Right atrium auricular region (tissue), 2 donors: ENCODE data around the gene DIPK1A. TPM values are rescaled to one million over a fixed set of nuclear protein-coding genes. Genes with fewer than 3 reads are reported as not detected.

Experiments used
- DNase-seq: peaks from one replicate; pipeline ENCODE4 v3.0.0-alpha.2; 2019; ENCODE audit warnings: low spot score
- H3K27ac ChIP-seq, 2 donors: fragments of 200-600 bp; sonication (generic); 1 replicate in 1 of 2; 2 replicates in 1 of 2; pipeline ENCODE4 v1.5.1; 2016 to 2019
- H3K27me3 ChIP-seq, 2 donors: fragments of 200-600 bp; sonication (generic); one replicate each; pipeline versions ENCODE4 v1.5.1 to v1.6.0; 2017 to 2019
- H3K36me3 ChIP-seq: fragments of 200-600 bp; sonication (generic); one replicate; pipeline ENCODE4 v1.5.1; 2016
- H3K4me1 ChIP-seq, 2 donors: fragments of 200-600 bp; sonication (generic); one replicate each; pipeline versions ENCODE4 v1.5.1 to v1.6.0; 2017 to 2019
- H3K4me3 ChIP-seq, 2 donors: fragments of 200-600 bp; sonication (generic); 1 replicate in 1 of 2; 2 replicates in 1 of 2; pipeline ENCODE4 v1.5.1; 2017 to 2019; ENCODE audit warnings: mild to moderate bottlenecking in 1 of 2, moderate library complexity in 1 of 2
- H3K9me3 ChIP-seq, 2 donors: fragments of 200-600 bp; sonication (generic); one replicate each; pipeline ENCODE4 v1.5.1; 2019
- total RNA-seq, 2 donors: library from RNA; depleted of rRNA; stranded (reverse); fragments of >200 nt; gene quantifications; one replicate each; pipeline ENCODE4 v1.1.0, GENCODE V29; 2016
- TF ChIP-seq, protein P1 (sequence below), 2 donors: fragments of 200-600 bp; sonication (generic); IDR thresholded peaks; one replicate each; pipeline ENCODE4 v1.5.1; 2019; ENCODE audit warnings: antibody characterized with exemption in 2 of 2

DIPK1A gene
- 1 to 10 TPM; 5.9 to 7.9 TPM for total RNA-seq

- Histone ChIP-seq H3K27ac (peak within 1 kb of the TSS; percentile 96), H3K9me3 (no peaks in the 10 kb centered on the region), H3K4me3 (peak within 1 kb of the TSS; percentile 81 to 92), H3K4me1 (peaks cover 0 to 2% of the 10 kb centered on the region in 2 donors), H3K36me3 (no peaks in the 10 kb centered on the region), H3K27me3 (no peaks in the 10 kb centered on the region)
- TF ChIP-seq, protein P1, sequence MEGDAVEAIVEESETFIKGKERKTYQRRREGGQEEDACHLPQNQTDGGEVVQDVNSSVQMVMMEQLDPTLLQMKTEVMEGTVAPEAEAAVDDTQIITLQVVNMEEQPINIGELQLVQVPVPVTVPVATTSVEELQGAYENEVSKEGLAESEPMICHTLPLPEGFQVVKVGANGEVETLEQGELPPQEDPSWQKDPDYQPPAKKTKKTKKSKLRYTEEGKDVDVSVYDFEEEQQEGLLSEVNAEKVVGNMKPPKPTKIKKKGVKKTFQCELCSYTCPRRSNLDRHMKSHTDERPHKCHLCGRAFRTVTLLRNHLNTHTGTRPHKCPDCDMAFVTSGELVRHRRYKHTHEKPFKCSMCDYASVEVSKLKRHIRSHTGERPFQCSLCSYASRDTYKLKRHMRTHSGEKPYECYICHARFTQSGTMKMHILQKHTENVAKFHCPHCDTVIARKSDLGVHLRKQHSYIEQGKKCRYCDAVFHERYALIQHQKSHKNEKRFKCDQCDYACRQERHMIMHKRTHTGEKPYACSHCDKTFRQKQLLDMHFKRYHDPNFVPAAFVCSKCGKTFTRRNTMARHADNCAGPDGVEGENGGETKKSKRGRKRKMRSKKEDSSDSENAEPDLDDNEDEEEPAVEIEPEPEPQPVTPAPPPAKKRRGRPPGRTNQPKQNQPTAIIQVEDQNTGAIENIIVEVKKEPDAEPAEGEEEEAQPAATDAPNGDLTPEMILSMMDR (IDR thresholded peaks at IDR 0.05), result no peak
- DNase-seq, result peak; percentile 63
Observed at GRCh38 chr1:92961131-92961895, at the start of gene DIPK1A. DIPK1A (minus strand) TSS chr1:92961462; CDS start chr1:92961429, 33 bp downstream.

DNA sequence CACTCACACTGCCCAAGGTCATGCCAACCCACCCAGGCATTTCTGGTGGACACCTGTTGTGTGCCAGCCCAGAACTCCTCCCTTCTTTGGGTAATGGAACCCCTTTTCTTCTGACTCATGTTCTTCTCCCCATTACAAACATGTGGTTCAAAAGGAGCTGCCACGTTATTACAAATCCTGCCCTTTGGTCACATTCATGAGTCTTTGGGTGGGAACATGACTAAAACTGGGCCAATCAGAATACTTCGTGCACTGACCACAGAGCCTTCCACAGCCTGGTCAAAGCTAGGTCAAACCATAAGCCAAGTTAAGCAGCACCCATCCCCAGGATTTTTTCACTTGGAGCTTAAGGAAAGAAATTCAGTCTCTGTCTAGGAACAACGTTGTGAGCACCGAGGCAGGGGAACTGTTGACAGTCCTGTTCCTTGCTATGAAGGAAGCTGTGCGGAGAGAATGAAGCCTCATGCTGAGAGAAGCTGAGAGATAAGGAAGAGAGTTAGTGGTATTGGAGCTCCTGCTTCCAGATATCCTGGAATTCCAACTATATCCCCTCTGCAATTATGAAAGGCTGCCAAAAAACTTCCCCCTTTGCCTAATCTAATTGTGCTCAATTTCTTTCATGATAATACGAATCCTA, 46.8 kb upstream of the DIPK1A start:
- H3K27me3 ChIP-seq, result no peaks in the 10 kb centered on the region
- H3K4me3 ChIP-seq, result no peak overlapping the region
- no peaks in the 10 kb centered on the region for H3K36me3 ChIP-seq
- H3K4me1 ChIP-seq, result no peaks in the 10 kb centered on the region
- H3K9me3 ChIP-seq, result no peaks in the 10 kb centered on the region
- TF ChIP-seq, protein P1 (IDR thresholded peaks at IDR 0.05), result no peak
- no peak overlapping the region for H3K27ac ChIP-seq
- no peak for DNase-seq

DNA sequence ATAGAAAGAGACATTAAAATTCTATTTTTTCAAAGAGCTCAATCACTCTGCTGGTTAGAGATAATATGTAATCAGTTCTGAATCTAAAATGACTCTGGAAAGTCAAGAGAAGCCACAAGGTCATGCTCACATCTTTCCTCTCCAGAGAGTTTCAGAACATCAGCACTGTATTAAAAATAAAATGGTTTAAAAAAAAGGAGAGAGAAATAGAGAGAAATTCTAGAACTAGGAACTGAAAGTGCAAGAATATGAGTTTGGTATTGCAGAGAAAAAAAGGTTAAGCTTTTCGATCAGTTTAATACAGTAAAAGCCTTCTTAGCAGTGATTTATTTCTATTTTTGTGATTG, 44.0 kb upstream of the DIPK1A start:
- Histone ChIP-seq H3K36me3 (no peaks in the 10 kb centered on the region), H3K9me3 (no peaks in the 10 kb centered on the region), H3K4me1 (peaks cover 0 to 10% of the 10 kb centered on the region in 2 donors), H3K27me3 (no peaks in the 10 kb centered on the region), H3K4me3 (no peak overlapping the region), H3K27ac (no peak overlapping the region)
- DNase-seq, result no peak
- TF ChIP-seq, protein P1 (IDR thresholded peaks at IDR 0.05), result no peak

- Histone ChIP-seq H3K9me3 (no peaks in the 10 kb centered on the region), H3K4me3 (no peak overlapping the region), H3K4me1 (peaks cover 0 to 12% of the 10 kb centered on the region in 2 donors), H3K27ac (no peak overlapping the region), H3K36me3 (no peaks in the 10 kb centered on the region), H3K27me3 (no peaks in the 10 kb centered on the region)
- TF ChIP-seq, protein P1 (IDR thresholded peaks at IDR 0.05), result no peak
- no peak for DNase-seq
Observed at GRCh38 chr1:93004566-93005251, 43.4 kb upstream of the DIPK1A start.

GRCh38 chr1:93003981-93004380, 42.7 kb upstream of the DIPK1A start:
- TF ChIP-seq, protein P1 (IDR thresholded peaks at IDR 0.05), result no peak
- Histone ChIP-seq H3K9me3 (no peaks in the 10 kb centered on the region), H3K27me3 (no peaks in the 10 kb centered on the region), H3K27ac (no peak overlapping the region), H3K4me3 (no peak overlapping the region), H3K36me3 (no peaks in the 10 kb centered on the region), H3K4me1 (peaks cover 0 to 12% of the 10 kb centered on the region in 2 donors)
- DNase-seq, result no peak
